GM19239 (cell line): ENCODE results near the gene CMIP.
"Not testable (repeated sequence)": the region's sequence is repeated elsewhere in the genome, so short reads cannot be mapped to it uniquely, and the experiment has no call there.

Source experiments
- DNase-seq: peaks from one replicate; pipeline ENCODE4 v3.0.0; 2011; ENCODE audit warnings: low spot score; ENCODE audit not compliant: insufficient read length
- FAIRE-seq: peaks from 2 replicates; lab custom pipeline; 2011; peaks lifted over from hg19 to GRCh38; lab: Jason Lieb, UNC

CMIP gene

GRCh38 chr16:81684901-81685300 is 240.3 kb downstream of the CMIP start:
- FAIRE-seq (no peak), DNase-seq (no peak)

DNA sequence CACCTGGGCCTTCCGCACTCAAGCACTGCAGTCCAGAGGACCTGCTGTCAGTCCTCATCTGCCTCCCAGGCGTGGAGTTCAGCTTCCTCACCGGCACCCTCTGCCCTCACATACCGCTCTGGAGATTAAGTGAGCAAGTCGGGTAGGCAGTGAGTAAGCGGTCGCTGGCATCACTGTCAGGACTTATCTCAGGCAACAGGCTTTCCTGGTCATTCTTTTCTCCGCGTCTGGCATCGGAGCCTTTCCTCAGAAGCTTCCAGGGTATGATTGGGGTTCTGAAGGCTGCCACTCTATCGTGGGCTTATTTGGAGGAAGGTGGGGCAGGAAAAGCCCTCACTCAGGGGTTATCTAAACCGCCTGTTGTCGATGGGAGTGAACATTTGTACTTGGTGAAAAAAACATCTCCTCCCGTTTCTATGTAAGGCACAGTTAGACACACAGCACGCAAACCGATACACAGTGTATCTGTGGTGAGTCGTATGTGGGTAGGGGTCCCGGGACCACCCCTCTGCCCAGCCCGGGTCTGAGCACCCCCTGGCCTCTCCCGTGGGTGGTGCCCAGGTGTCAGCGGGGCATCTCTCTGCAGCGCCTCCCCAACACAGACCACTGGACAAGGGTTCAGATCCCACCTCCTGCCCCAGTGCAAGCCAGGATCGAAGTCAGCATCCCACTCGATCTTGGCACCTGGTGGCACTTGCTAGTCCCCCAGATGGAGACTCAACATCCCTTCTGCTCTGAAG is 242.0 kb downstream of the CMIP start:
- FAIRE-seq (no peak), DNase-seq (no peak)

DNA sequence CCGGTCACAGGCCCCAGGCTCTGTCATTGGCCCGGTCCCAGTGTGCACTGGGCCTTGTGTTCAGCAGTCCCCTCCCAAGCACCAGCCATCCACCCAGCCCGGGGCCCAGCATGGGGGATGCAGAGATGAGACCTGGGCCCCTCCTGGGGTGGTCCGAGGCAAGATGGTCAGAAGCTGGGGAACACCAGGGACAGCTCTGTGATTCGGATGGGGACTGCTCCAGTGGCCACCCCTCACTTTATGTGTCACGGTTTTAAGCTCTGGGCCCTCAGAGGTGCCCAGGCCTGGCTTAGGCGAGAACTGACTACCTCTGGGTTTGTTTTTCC is 242.5 kb downstream of the CMIP start:
- FAIRE-seq (no peak), DNase-seq (no peak)

- FAIRE-seq (no peak), DNase-seq (no peak)
These were observed 243.6 kb downstream of the CMIP start for GRCh38 chr16:81688182-81688581.

- not testable (repeated sequence) for FAIRE-seq, DNase-seq
These were observed 244.2 kb downstream of the CMIP start for GRCh38 chr16:81688839-81689238.

- FAIRE-seq (no peak), DNase-seq (no peak)
These were observed 247.4 kb downstream of the CMIP start for GRCh38 chr16:81692021-81692420.

DNA sequence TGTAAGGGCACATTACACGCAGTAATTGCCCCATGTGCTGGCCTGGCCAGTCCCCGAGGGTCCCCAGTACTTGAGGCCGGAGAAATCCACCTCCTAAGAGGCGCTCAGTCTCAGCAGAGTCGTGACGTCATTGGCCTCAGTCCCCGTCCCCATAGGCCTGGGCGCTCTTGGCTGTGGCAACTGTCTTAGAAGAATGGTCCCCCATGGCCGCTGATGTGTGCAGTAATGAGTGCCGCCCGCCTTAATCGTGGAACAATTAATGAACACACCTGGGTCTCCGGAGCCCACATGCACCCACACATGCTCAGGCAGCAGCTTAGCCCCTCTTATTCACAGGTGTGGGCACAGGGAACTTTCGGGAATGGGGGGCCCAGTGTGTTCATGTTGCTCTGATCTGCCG is 248.0 kb downstream of the CMIP start:
- no peak for FAIRE-seq
- DNase-seq: no peak

- FAIRE-seq: no peak
- no peak for DNase-seq
These were observed 248.6 kb downstream of the CMIP start for GRCh38 chr16:81693041-81693743.

DNA sequence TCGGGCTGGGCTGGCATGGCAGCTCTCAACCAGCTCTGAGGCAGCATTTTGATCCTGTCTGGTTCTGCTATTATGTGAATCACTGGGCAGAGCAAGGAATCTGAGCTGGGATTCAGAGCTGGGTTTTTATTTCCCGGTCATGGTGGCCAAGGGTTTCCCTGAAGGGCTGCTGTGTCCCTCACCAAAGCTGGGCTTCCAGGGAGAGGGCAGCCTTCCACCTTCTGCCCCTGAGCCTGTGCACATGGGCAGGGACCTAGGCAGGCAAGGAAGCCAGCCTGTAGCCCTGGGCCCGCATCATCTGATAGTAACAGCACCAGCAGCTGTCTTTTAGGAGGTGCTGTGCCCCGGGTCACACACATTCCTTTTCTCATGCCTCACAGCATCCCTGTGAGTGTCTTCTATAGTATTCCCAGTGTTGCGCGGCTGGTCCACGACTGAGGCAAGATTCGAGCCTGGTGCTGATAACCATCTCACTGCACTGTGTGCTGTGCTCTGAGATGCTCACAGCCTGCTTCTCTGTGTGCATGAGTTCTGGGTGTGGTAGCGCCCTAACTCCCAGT is 249.2 kb downstream of the CMIP start:
- no peak for DNase-seq
- FAIRE-seq: no peak

- no peak for FAIRE-seq
- DNase-seq: no peak
These were observed 250.1 kb downstream of the CMIP start for GRCh38 chr16:81694494-81695280.

DNA sequence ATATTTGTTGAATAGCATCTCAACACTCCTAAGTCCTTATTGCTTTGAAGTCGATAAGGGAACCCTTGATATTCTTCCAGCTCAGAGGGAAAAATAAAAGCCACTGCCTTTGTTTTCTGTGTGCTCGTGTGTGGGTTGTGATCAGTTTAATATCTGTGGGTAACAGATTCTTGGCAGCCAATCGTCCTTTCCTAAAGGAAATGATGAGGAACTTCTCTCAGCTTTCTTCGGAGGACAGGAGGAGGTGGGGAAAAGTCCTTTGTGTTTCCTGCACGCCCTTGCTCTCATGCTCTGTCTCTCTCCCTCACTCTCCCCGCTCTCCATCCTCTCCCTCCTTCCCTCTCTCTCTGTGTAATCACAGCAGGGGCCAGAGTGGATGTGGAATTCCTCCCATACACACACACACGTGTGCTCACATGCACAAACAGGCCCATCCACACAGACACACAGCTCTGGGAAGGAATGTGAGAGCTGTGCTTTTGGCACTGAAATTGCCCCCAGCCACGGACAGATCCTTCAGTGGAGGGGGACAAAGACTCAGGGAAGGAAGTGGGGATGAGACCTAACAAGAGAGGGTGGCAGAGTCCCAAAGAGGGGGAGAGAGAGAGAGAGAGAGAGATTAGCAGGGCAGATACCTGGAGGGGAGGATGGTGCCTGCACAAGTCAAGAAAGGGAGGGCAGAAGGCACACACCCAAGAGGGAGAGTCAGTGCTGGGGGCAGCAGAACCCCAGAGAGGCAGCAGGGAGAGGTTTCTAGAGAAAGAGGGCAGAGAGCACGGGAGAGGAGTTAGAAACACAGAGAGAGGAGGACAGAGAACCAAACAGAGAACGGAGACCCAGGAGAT is 250.9 kb downstream of the CMIP start:
- DNase-seq: no peak
- no peak for FAIRE-seq

GRCh38 chr16:81696166-81696960 is 251.8 kb downstream of the CMIP start:
- FAIRE-seq (no peak), DNase-seq (no peak)

- FAIRE-seq: no peak
These were observed 252.5 kb downstream of the CMIP start for GRCh38 chr16:81696961-81697615.

DNA sequence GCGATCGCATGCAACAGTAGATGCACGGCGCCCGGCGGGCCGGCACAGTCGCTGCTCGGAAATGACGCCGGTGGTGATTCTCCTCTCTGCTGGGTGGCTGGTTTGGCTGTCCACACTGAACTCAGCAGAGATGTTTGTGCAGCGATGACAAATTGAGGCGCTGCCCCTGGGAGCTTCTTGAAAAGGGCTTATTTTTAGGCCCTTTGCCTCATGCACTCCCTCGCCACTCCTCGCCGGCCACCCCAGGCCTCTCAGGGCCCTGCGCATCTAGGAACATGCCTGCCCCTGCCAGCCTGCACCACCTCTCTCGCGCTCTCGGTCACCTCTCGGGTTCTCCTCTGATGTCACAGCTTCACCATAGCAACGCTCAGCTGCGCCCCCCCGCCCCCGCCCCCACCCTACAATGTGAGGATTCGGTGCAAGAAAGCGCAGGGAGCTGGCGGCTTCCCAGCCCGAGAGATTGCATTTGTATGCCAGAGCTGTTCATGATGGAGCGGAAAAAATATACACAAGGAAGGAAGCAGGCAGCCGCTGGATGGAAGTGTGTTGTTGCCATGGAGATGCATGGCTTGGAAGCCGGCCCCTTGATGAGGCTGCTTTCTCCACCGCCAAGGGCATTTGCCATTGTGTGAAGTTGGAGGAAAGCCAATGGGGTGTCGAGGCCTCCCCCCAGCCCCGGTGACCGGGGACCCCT is 253.2 kb downstream of the CMIP start:
- FAIRE-seq (no peak), DNase-seq (no peak)

More at GRCh38 chr16:81696961-81697615, 252.5 kb downstream of the CMIP start:
- peak; percentile 57 for DNase-seq

- no peak for FAIRE-seq
- DNase-seq: no peak
These were observed 253.7 kb downstream of the CMIP start for GRCh38 chr16:81698310-81698641.

DNA sequence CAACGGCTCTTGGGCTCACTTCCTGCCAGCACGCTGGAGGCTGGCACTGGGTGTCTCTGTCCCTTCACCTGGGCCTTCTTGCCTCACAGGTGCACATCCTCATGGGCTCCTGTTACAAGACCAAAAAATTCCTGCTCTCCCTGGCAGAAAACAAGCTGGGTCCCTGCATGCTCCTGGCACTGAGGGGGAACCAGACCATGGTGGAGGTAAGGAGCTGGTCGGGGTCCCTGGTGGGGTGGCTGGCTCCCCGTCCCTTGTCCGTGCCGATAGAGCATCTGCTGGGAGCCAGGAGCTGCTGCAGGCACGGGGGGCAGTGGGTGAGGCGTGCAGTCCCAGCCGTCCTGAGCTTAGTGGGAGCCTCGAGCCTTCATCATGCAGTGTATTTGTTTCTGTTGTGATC is 255.0 kb downstream of the CMIP start:
- FAIRE-seq: no peak
- no peak for DNase-seq

GRCh38 chr16:81700071-81700779 is 255.6 kb downstream of the CMIP start:
- DNase-seq (no peak), FAIRE-seq (no peak)

- FAIRE-seq: no peak
- DNase-seq: no peak
These were observed 256.2 kb downstream of the CMIP start for GRCh38 chr16:81700780-81701165.
